Left ventricle myocardium inferior (tissue), 1 donor: ENCODE data around the gene SDK1. TPM values are rescaled to one million over a fixed set of nuclear protein-coding genes. Genes with fewer than 3 reads are reported as not detected.
"Not testable (repeated sequence)": the region's sequence is repeated elsewhere in the genome, so short reads cannot be mapped to it uniquely, and the experiment has no call there.

Experiments used
- DNase-seq: peaks from one replicate; pipeline ENCODE4 v3.0.0-alpha.2; 2020
- H3K27ac ChIP-seq: fragments of 200-600 bp; replicated peaks from 2 replicates; pipeline ENCODE4 v1.8.0; 2021
- H3K27me3 ChIP-seq: fragments of 200-600 bp; 2 replicates; pipeline ENCODE4 v1.8.0; 2021; ENCODE audit warnings: low read depth
- H3K36me3 ChIP-seq: fragments of 200-600 bp; 2 replicates; pipeline ENCODE4 v1.8.0; 2021
- H3K4me1 ChIP-seq: fragments of 200-600 bp; 2 replicates; pipeline ENCODE4 v1.8.0; 2021
- H3K4me3 ChIP-seq: fragments of 200-600 bp; 2 replicates; pipeline ENCODE4 v1.8.0; 2021; ENCODE audit warnings: mild to moderate bottlenecking, moderate library complexity
- H3K9me3 ChIP-seq: fragments of 200-600 bp; replicated peaks from 2 replicates; pipeline ENCODE4 v1.8.0; 2021
- intact Hi-C: fragments of 100-400 bp; cut with micrococcal nuclease; formaldehyde crosslinking; loops from one replicate; pipeline ENCODE4 v1.11.0; 2022
- total RNA-seq: library from RNA; stranded (reverse); fragmentation: NEBNext Ultra II Directional; extraction: Animal tissue kit (Norgen Biotek cat#: 25700); gene quantifications from one replicate; pipeline ENCODE4 v1.2.1, GENCODE V29; 2021
- TF ChIP-seq, protein P1 (sequence below): fragments of 200-600 bp; IDR thresholded peaks from 2 replicates; pipeline ENCODE4 v1.8.0; 2021; ENCODE audit warnings: antibody characterized with exemption, mild to moderate bottlenecking, borderline replicate concordance
- donor health status: DM: no; HTN: yes; CAD: no; lungs with severe emphysema.

SDK1 gene
- total RNA-seq, 1 donor from 2014 or later: 1.3 TPM

DNA sequence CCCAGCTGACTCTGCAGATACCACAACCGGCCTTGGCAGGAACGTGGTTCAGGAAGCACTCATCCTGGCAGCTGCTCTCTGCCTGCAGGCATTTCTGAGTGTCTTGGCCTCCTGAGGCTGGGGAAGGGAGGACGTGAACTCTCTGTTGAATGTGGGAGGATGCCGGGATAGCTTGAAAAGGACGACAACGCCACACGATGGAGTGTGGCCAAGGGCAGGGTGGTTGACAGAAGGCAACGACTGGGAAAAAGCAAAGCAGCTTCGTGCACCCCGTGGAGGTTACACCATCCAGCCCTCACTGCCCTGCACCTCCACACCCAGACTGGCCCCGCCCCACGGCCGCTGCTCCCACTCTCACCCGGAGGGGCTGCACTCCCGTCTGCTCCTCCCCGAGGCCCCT, 915.0 kb downstream of the SDK1 start:
- H3K4me3 ChIP-seq: no peak overlapping the region
- DNase-seq: no peak
- H3K27me3 ChIP-seq: no peaks in the 10 kb centered on the region
- H3K36me3 ChIP-seq: no peaks in the 10 kb centered on the region
- no peaks in the 10 kb centered on the region for H3K9me3 ChIP-seq
- no peak overlapping the region for H3K27ac ChIP-seq
- no peaks in the 10 kb centered on the region for H3K4me1 ChIP-seq
- TF ChIP-seq, protein P1, sequence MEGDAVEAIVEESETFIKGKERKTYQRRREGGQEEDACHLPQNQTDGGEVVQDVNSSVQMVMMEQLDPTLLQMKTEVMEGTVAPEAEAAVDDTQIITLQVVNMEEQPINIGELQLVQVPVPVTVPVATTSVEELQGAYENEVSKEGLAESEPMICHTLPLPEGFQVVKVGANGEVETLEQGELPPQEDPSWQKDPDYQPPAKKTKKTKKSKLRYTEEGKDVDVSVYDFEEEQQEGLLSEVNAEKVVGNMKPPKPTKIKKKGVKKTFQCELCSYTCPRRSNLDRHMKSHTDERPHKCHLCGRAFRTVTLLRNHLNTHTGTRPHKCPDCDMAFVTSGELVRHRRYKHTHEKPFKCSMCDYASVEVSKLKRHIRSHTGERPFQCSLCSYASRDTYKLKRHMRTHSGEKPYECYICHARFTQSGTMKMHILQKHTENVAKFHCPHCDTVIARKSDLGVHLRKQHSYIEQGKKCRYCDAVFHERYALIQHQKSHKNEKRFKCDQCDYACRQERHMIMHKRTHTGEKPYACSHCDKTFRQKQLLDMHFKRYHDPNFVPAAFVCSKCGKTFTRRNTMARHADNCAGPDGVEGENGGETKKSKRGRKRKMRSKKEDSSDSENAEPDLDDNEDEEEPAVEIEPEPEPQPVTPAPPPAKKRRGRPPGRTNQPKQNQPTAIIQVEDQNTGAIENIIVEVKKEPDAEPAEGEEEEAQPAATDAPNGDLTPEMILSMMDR: no peak
- intact Hi-C loops: no loop called here

DNA sequence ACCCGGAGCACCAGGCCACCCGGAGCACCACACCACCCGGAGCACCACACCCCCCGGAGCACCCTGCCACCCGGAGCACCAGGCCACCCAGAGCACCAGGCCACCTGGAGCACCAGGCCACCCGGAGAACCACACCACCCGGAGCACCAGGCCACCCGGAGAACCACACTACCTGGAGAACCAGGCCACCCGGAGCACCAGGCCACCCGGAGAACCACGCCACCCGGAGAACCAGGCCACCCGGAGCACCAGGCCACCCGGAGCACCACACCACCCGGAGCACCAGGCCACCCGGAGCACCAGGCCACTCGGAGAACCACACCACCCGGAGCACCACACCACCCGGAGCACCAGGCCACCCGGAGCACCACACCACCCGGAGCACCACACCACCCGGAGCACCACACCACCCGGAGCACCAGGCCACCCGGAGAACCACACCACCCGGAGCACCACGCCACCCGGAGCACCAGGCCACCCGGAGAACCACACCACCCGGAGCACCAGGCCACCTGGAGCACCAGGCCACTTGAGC, 916.1 kb downstream of the SDK1 start:
- intact Hi-C loops, H3K9me3 ChIP-seq: not testable (repeated sequence)

DNA sequence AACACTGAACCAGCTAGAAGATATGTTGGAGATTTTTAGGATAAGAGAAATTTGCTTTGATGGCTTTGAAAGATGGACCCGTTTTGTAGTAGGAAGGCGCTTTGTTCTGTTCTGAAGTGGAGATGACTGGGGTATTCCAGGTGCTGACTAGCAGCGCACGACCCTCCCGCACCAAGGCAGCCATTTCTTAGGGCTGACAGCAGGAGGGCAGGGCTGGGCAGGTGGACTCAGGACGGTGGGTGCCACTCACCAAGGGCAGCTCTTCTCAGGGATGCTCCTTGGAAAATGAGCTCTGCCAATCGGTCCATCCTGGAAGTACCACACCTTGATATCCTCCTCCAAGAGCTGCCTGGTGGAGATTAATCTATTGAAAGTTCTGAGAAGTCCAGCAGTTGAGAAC, 917.4 kb downstream of the SDK1 start:
- no peaks in the 10 kb centered on the region for H3K27me3 ChIP-seq
- no peaks in the 10 kb centered on the region for H3K4me1 ChIP-seq
- DNase-seq: no peak
- H3K4me3 ChIP-seq: no peak overlapping the region
- TF ChIP-seq, protein P1: no peak
- intact Hi-C loops: no loop called here
- H3K27ac ChIP-seq: no peak overlapping the region
- no peaks in the 10 kb centered on the region for H3K9me3 ChIP-seq
- H3K36me3 ChIP-seq: no peaks in the 10 kb centered on the region

More for the DNA sequence above, 916.1 kb downstream of the SDK1 start:
- H3K27me3 ChIP-seq, H3K36me3 ChIP-seq, H3K27ac ChIP-seq, H3K4me3 ChIP-seq, H3K4me1 ChIP-seq, DNase-seq: not testable (repeated sequence)

DNA sequence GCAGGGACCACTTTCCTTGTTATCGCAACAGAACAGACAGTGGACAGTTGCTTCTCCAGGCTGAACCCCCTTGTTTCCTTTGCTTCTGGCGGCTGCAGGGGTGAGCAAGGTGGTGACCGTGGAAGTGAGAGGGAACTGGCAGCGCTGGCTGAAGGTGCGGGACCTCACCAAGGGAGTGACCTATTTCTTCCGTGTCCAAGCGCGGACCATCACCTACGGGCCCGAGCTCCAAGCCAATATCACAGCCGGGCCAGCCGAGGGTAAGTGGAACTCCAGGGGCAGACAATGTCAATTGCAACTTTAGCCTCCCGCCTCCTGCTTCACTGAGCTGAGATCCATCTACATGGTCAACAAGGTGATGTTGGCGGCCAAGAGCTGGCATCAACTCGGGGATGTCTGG, 919.0 kb downstream of the SDK1 start:
- Histone ChIP-seq H3K4me1 (no peaks in the 10 kb centered on the region), H3K36me3 (no peaks in the 10 kb centered on the region), H3K27ac (no peak overlapping the region), H3K27me3 (no peaks in the 10 kb centered on the region), H3K4me3 (no peak overlapping the region), H3K9me3 (no peaks in the 10 kb centered on the region)
- intact Hi-C loops: no loop called here
- DNase-seq: no peak
- TF ChIP-seq, protein P1: no peak

DNA sequence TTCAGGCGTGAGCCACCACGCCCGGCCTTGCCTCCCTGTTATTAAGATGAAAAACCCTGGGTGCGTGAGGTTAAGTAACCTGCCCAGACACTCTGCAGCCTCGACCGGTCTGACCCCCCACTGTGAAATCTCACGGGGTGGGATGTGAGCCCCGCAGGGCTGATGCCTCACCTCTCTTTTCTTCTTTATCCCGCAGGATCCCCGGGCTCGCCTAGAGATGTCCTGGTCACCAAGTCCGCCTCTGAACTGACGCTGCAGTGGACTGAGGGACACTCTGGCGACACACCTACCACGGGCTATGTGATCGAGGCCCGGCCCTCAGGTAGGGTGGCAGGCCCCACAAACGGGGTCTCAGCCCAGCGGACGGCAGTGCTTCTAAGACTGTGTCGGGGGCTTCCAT, 920.0 kb downstream of the SDK1 start:
- intact Hi-C loops: no loop called here
- Histone ChIP-seq H3K4me3 (no peak overlapping the region), H3K36me3 (no peaks in the 10 kb centered on the region), H3K27me3 (no peaks in the 10 kb centered on the region), H3K9me3 (no peaks in the 10 kb centered on the region), H3K4me1 (no peaks in the 10 kb centered on the region), H3K27ac (no peak overlapping the region)
- DNase-seq: no peak
- TF ChIP-seq, protein P1: no peak

DNA sequence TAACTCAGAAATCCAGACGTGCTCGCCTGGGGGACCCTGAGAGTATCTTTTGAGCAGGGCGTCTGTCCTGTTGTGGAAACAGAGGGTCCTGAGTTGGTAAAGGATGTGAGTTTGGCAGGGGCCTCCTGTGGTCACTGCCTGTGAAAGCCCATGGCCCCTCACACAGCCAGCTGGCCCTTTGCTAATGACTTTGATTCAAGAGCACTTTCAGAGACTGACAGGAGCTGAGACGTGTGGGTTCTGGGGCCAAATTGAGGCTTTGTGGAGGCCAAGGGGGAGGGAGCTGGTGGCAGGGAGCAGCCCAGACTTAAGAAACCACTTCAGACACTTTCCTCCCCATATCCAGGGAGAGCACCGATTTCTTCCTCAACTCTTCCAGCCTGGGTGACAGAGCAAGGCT, 921.6 kb downstream of the SDK1 start:
- no peaks in the 10 kb centered on the region for H3K4me1 ChIP-seq
- no peak overlapping the region for H3K27ac ChIP-seq
- H3K4me3 ChIP-seq: no peak overlapping the region
- no peak for DNase-seq
- TF ChIP-seq, protein P1: no peak
- no peaks in the 10 kb centered on the region for H3K9me3 ChIP-seq
- intact Hi-C loops: no loop called here
- no peaks in the 10 kb centered on the region for H3K36me3 ChIP-seq
- H3K27me3 ChIP-seq: no peaks in the 10 kb centered on the region
